ENCODE data around the gene PARP8.

GRCh38 chr5:50697739-50698138, 31.3 kb downstream of the PARP8 start:
- TF ChIP-seq CTCF (conservative IDR thresholded peaks at IDR 0.05) (no peak), ZFX (IDR thresholded peaks at IDR 0.05) (no peak)

Data from C4-2B (cell line).